Right lobe of liver (tissue), 6 donors: Measurements from ENCODE around the gene DNAJC11. TPM values are rescaled to one million over a fixed set of nuclear protein-coding genes. Genes with fewer than 3 reads are reported as not detected.

Source experiments
- ATAC-seq, 4 donors: fragments of 200-7000 bp; cut with Tn5 transposase; one replicate each; pipeline ENCODE4 v1.9.1; 2020; ENCODE audit warnings: mild to moderate bottlenecking in 4 of 4, moderate library complexity in 4 of 4
- DNase-seq, 3 donors: peaks; one replicate each; pipeline ENCODE4 v3.0.0-alpha.2; 2020
- H3K27ac ChIP-seq, 3 donors: fragments of 200-600 bp; one replicate each; pipeline ENCODE4 v1.8.0; 2022
- H3K27me3 ChIP-seq, 2 donors: fragments of 200-600 bp; one replicate each; pipeline ENCODE4 v1.8.0; 2022
- H3K36me3 ChIP-seq, 4 donors: fragments of 200-600 bp; sonication (generic) in 1 of 4; one replicate each; pipeline versions ENCODE4 v1.5.1 to v1.8.0; 2017 to 2022; ENCODE audit warnings: control low read depth in 1 of 4
- H3K4me1 ChIP-seq, 4 donors: fragments of 200-600 bp; sonication (generic) in 1 of 4; one replicate each; pipeline versions ENCODE4 v1.5.1 to v1.8.0; 2017 to 2022; ENCODE audit warnings: control low read depth in 1 of 4
- H3K4me3 ChIP-seq, 3 donors: fragments of 200-600 bp; one replicate each; pipeline ENCODE4 v1.8.0; 2022
- H3K9me3 ChIP-seq, 4 donors: fragments of 200-600 bp; sonication (generic) in 1 of 4; one replicate each; pipeline versions ENCODE4 v1.5.1 to v1.8.0; 2017 to 2022; ENCODE audit warnings: control low read depth in 1 of 4
- CTCF ChIP-seq, 4 donors: fragments of 200-600 bp in 3 of 4; fragments of 450-650 bp in 1 of 4; IDR thresholded peaks; one replicate each; pipeline versions ENCODE4 v1.5.1 to v1.8.0; 2016 to 2022; ENCODE audit warnings: antibody characterized with exemption in 4 of 4, mild to moderate bottlenecking in 2 of 4
- POLR2A ChIP-seq: fragments of 450-650 bp; IDR thresholded peaks from one replicate; pipeline ENCODE4 v1.6.1; 2017; ENCODE audit warnings: antibody characterized with exemption, mild to moderate bottlenecking
- WGBS: methylation state at CpG from one replicate; pipeline ENCODE4 v1.1.6; 2018; ENCODE audit warnings: low coverage, low lambda C conversion rate; ENCODE audit not compliant: insufficient coverage; ENCODE audit errors: missing lambda C conversion rate; 5-methylcytosine and 5-hydroxymethylcytosine counted together
- intact Hi-C, 2 donors: fragments of 100-400 bp; cut with DNase I; formaldehyde crosslinking; loops; one replicate each; pipeline versions ENCODE4 v1.11.2 to v1.14.1; 2022
- total RNA-seq, 6 experiments: library from RNA; depleted of rRNA in 2 of 6; stranded (reverse); fragments of >200 nt in 2 of 6; fragmentation: NEBNext Ultra II Directional in 3 of 6; extraction: Animal tissue kit (Norgen Biotek cat#: 25700) in 3 of 6; gene quantifications; one replicate each; pipeline versions ENCODE4 v1.1.0 to v1.2.4, GENCODE V29; 2016 to 2023
- donor health status: DM: no; HTN: yes; CAD: no.
- donor health status: DM: no; HTN: no; CAD: no.
- donor health status: DM: no; HTN: no; CAD: no.
- donor health status: DM: no; HTN: yes; CAD: no.
- donor health status: DM: no; HTN: yes; CAD: no.

DNAJC11 gene
- total RNA-seq, 6 experiments from 2014 or later, result 24.9 to 36.0 (median 28.6) TPM

GRCh38 chr1:6632588-6633514, 68.8 kb downstream of the DNAJC11 start:
- H3K4me3 ChIP-seq, result no peak overlapping the region
- 90% methylated on average over 2 of the region's 30 CpGs for WGBS
- intact Hi-C loops, result loop anchor here in 1 of 2 donors (10.0 kb wide), 1 partner anchor 148 kb away; no protein-coding TSS in a partner anchor
- no peaks in the 10 kb centered on the region for H3K27me3 ChIP-seq
- TF ChIP-seq POLR2A (no peak), CTCF (IDR thresholded peaks at IDR 0.05) (no peak)
- H3K36me3 ChIP-seq, result peaks cover 0 to 82% (median 6%) of the 10 kb centered on the region in 4 donors
- H3K4me1 ChIP-seq, result no peaks in the 10 kb centered on the region
- no peak for ATAC-seq
- no peak for DNase-seq
- H3K27ac ChIP-seq, result no peak overlapping the region
- no peaks in the 10 kb centered on the region for H3K9me3 ChIP-seq

- H3K9me3 ChIP-seq, result no peaks in the 10 kb centered on the region
- intact Hi-C loops, result loop anchor here in 1 of 2 donors (10.0 kb wide), 1 partner anchor 146 kb away; no protein-coding TSS in a partner anchor
- H3K36me3 ChIP-seq, result peaks cover 0 to 68% (median 4%) of the 10 kb centered on the region in 4 donors
- DNase-seq (no peak), ATAC-seq (no peak)
- H3K4me1 ChIP-seq, result peaks cover 0 to 5% (median 2%) of the 10 kb centered on the region in 4 donors
- 95% methylated on average over 4 of the region's 8 CpGs for WGBS
- no peak overlapping the region for H3K4me3 ChIP-seq
- no peak overlapping the region for H3K27ac ChIP-seq
- TF ChIP-seq POLR2A (no peak), CTCF (IDR thresholded peaks at IDR 0.05) (no peak)
- no peaks in the 10 kb centered on the region for H3K27me3 ChIP-seq
Observed at GRCh38 chr1:6631058-6631457, 70.6 kb downstream of the DNAJC11 start.

- peaks cover 0 to 7% (median 4%) of the 10 kb centered on the region in 4 donors for H3K4me1 ChIP-seq
- DNase-seq (no peak), ATAC-seq (no peak)
- WGBS, result no CpG with 5 or more reads among the region's 8 CpGs
- H3K4me3 ChIP-seq, result no peak overlapping the region
- no peak for TF ChIP-seq POLR2A
- H3K27ac ChIP-seq, result no peak overlapping the region
- H3K9me3 ChIP-seq, result no peaks in the 10 kb centered on the region
- H3K36me3 ChIP-seq, result peaks cover 0 to 65% (median 2%) of the 10 kb centered on the region in 4 donors
- no peaks in the 10 kb centered on the region for H3K27me3 ChIP-seq
- intact Hi-C loops, result loop anchor here in 1 of 2 donors (10.0 kb wide), 1 partner anchor 145 kb away; no protein-coding TSS in a partner anchor
Observed at GRCh38 chr1:6630027-6630426, 71.6 kb downstream of the DNAJC11 start.

GRCh38 chr1:6628971-6629479, 72.6 kb downstream of the DNAJC11 start:
- no peak for ATAC-seq
- no peaks in the 10 kb centered on the region for H3K9me3 ChIP-seq
- intact Hi-C loops, result no loop called here
- H3K4me1 ChIP-seq, result peaks cover 0 to 15% (median 7%) of the 10 kb centered on the region in 4 donors
- H3K36me3 ChIP-seq, result peaks cover 0 to 61% (median 2%) of the 10 kb centered on the region in 4 donors
- H3K4me3 ChIP-seq, result no peak overlapping the region
- H3K27ac ChIP-seq, result no peak overlapping the region
- 74% methylated on average over 4 of the region's 12 CpGs for WGBS
- H3K27me3 ChIP-seq, result no peaks in the 10 kb centered on the region
- no peak for TF ChIP-seq POLR2A
- TF ChIP-seq CTCF (IDR thresholded peaks at IDR 0.05), result no peak
- DNase-seq, result no peak
